GM12875 (cell line): Measurements from ENCODE around the gene PDZD11.
"Not testable (repeated sequence)": the region's sequence is repeated elsewhere in the genome, so short reads cannot be mapped to it uniquely, and the experiment has no call there.

Source experiments
- H3K4me3 ChIP-seq: one replicate; pipeline ENCODE4 v1.5.1; 2011; ENCODE audit warnings: low read depth, low read length, control low read depth
- CTCF ChIP-seq: IDR thresholded peaks from 2 replicates; pipeline ENCODE4 v1.5.1; 2011; ENCODE audit warnings: low read depth, mild to moderate bottlenecking, control low read depth, inconsistent platforms, low read length, moderate library complexity, borderline replicate concordance; ENCODE audit not compliant: insufficient read depth

Gene PDZD11

GRCh38 chrX:70280573-70280972 is 9.2 kb downstream of the PDZD11 start:
- no peak overlapping the region for H3K4me3 ChIP-seq
- TF ChIP-seq CTCF: no peak

GRCh38 chrX:70279081-70279480 is 10.6 kb downstream of the PDZD11 start:
- no peak for TF ChIP-seq CTCF
- no peak overlapping the region for H3K4me3 ChIP-seq

GRCh38 chrX:70274029-70274428 is 15.7 kb downstream of the PDZD11 start:
- H3K4me3 ChIP-seq: not testable (repeated sequence)

- no peak for TF ChIP-seq CTCF
- H3K4me3 ChIP-seq: no peak within 1 kb of the TSS
Measured at GRCh38 chrX:70268034-70268433, 21.7 kb downstream of the PDZD11 start, which contains the start of gene ARR3. Gene ARR3 (plus strand): TSS chrX:70268334. CDS start chrX:70269386, 1,052 bp downstream.

GRCh38 chrX:70264784-70265183 is 24.9 kb downstream of the PDZD11 start:
- H3K4me3 ChIP-seq: no peak overlapping the region
- TF ChIP-seq CTCF: no peak

GRCh38 chrX:70262952-70263567 is 26.7 kb downstream of the PDZD11 start:
- peak; percentile 63 for TF ChIP-seq CTCF
- no peak overlapping the region for H3K4me3 ChIP-seq

GRCh38 chrX:70260104-70260503 is 29.6 kb downstream of the PDZD11 start, which contains the start of gene P2RY4:
Gene P2RY4 (minus strand): TSS chrX:70260204. CDS start chrX:70259624, 580 bp downstream.
- TF ChIP-seq CTCF: no peak
- H3K4me3 ChIP-seq: no peak within 1 kb of the TSS
